ENCODE results near the gene ROBO1. TPM values are rescaled to one million over a fixed set of nuclear protein-coding genes. Genes with fewer than 3 reads are reported as not detected.
"Not testable (repeated sequence)": the region's sequence is repeated elsewhere in the genome, so short reads cannot be mapped to it uniquely, and the experiment has no call there.

The ROBO1 gene
- polyA plus RNA-seq, 1 donor = 16.2 TPM

DNA sequence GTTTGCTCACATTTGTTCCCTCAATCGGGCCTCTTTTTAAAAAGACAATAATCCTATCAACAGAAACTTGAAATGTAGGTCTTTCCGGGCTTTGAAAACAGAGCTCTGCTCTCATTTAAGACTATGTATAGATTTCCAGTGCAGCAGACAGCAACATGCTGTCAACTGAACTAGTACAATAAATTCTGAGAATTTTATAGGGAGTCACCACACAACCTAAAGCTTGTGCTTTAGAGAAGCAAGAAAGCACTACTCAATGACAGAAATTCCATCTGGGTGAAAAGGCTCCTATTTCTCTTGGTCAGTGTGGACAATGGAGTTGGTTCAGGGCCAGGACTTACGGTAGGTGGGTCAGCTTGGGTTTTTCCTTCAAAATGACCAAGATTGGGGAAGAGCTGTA lies 583.5 kb downstream of the ROBO1 start:
- no peaks in the 10 kb centered on the region for H3K27me3 ChIP-seq (ENCODE audit: control insufficient read depth, insufficient read depth, low read length)
- no peak for DNase-seq
- 80% methylated on average over 2 of the region's 3 CpGs for WGBS (ENCODE audit: insufficient coverage, low lambda C conversion rate)
- H3K9me3 ChIP-seq (ENCODE audit: control insufficient read depth, low read depth, low read length) = no peaks in the 10 kb centered on the region
- no peak overlapping the region for H3K4me3 ChIP-seq (ENCODE audit: low read length)
- no peaks in the 10 kb centered on the region for H3K36me3 ChIP-seq (ENCODE audit: control insufficient read depth, insufficient read depth, low read length)
- H3K27ac ChIP-seq (ENCODE audit: low read length) = no peak overlapping the region
- H3K4me1 ChIP-seq (ENCODE audit: control insufficient read depth, insufficient read depth, low read length) = no peaks in the 10 kb centered on the region

DNA sequence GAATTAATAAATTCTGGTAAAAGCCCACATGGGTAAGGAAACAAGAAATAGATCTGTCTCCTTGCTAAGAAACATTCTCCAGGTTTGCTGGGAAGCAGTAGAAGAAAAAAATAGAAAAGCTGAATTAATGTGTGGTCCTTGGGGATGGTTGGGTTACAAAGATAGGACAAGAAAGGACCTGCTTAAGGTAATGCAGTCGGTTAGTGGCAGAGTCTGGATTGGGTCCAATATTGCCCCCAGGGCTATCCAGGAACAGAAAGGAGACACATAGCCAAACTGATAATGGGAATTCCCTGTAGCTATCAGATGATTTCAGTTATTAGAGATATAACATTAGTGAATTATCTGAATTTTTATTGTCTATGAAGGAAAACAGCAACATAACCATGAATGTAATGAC lies 584.3 kb downstream of the ROBO1 start:
- no CpG with 5 or more reads among the region's 1 CpG for WGBS (ENCODE audit: insufficient coverage, low lambda C conversion rate)
- H3K27ac ChIP-seq (ENCODE audit: low read length) = no peak overlapping the region
- no peaks in the 10 kb centered on the region for H3K9me3 ChIP-seq (ENCODE audit: control insufficient read depth, low read depth, low read length)
- H3K4me3 ChIP-seq (ENCODE audit: low read length) = no peak overlapping the region
- H3K36me3 ChIP-seq (ENCODE audit: control insufficient read depth, insufficient read depth, low read length) = no peaks in the 10 kb centered on the region
- H3K27me3 ChIP-seq (ENCODE audit: control insufficient read depth, insufficient read depth, low read length) = no peaks in the 10 kb centered on the region
- no peak for DNase-seq
- no peaks in the 10 kb centered on the region for H3K4me1 ChIP-seq (ENCODE audit: control insufficient read depth, insufficient read depth, low read length)

DNA sequence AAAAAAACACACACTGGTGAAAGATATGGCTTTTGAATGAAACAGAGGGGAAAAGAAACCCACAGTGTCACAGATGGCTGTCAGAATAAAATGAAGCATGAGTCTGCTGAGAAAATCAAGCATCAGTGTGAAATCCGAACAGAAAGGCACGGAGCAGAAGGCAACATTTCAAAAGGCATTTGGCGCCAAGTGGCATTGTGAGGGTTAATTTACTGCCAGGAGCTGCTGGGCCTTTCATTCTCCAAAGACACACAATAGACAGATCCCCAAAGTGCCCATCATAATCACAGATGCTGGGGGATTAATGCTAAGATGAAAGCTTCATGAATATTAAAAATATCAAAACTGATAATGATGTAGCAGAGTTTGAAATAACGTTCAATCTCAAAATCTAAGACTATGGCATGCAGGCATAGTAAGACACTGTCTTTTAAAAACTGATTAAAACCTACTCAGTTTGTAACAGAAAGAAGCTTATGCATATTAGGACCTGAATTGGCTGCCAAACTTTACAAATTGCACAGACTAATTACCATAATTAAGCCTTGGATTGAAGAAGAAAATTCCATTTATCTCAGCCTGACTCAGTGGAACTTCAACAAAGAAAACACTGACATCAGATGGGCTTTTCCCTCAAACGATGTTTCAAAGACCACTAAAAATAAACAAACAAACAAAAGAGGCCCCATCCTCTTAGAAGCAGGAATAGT lies 589.2 kb downstream of the ROBO1 start:
- Histone ChIP-seq H3K4me1 (ENCODE audit: control insufficient read depth, insufficient read depth, low read length) (no peaks in the 10 kb centered on the region), H3K36me3 (ENCODE audit: control insufficient read depth, insufficient read depth, low read length) (no peaks in the 10 kb centered on the region), H3K9me3 (ENCODE audit: control insufficient read depth, low read depth, low read length) (no peaks in the 10 kb centered on the region), H3K4me3 (ENCODE audit: low read length) (no peak overlapping the region), H3K27ac (ENCODE audit: low read length) (no peak overlapping the region), H3K27me3 (ENCODE audit: control insufficient read depth, insufficient read depth, low read length) (no peaks in the 10 kb centered on the region)
- WGBS (ENCODE audit: insufficient coverage, low lambda C conversion rate) = 67% methylated on average over 5 of the region's 5 CpGs
- no peak for DNase-seq

DNA sequence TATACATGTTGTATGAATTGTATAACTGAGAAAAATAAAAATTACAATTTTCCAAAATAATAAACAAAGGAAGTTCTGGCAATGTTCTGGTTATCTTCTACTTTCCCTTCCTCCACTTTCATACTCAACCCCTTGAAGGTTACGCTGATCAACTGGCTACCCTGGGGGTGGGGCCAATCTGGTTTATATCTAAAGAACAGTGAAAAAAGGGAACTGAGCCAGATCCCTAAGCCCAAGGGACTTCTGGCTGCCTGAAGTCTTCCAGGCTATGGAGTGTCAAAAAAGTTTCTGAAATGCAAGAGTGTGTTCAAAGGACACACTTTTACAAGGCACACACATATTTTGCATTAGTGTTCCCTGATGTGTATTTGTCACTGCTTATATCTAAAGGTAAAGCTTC lies 591.9 kb downstream of the ROBO1 start:
- H3K27me3 ChIP-seq (ENCODE audit: control insufficient read depth, insufficient read depth, low read length) = no peaks in the 10 kb centered on the region
- H3K9me3 ChIP-seq (ENCODE audit: control insufficient read depth, low read depth, low read length) = peaks cover 7% of the 10 kb centered on the region
- H3K36me3 ChIP-seq (ENCODE audit: control insufficient read depth, insufficient read depth, low read length) = no peaks in the 10 kb centered on the region
- WGBS (ENCODE audit: insufficient coverage, low lambda C conversion rate) = no CpG with 5 or more reads among the region's 1 CpG
- H3K27ac ChIP-seq (ENCODE audit: low read length) = no peak overlapping the region
- DNase-seq = no peak
- no peak overlapping the region for H3K4me3 ChIP-seq (ENCODE audit: low read length)
- no peaks in the 10 kb centered on the region for H3K4me1 ChIP-seq (ENCODE audit: control insufficient read depth, insufficient read depth, low read length)

DNA sequence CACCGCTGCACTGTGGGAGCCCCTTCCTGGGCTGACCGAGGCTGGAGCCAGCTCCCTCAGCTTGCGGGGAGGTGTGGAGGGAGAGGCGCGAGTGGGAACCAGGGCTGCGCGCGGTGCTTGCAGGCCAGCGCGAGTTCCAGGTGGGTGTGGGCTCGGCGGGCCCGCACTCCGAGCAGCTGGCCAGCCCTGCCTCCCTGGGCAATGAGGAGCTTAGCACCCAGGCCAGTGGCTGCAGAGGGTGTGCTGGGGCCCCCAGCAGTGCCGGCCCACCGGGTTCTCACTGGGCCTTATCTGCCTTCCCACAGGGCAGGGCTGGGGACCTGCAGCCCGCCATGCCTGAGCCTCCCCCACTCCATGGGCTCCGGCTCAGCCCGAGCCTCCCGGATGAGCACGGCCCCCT lies 594.5 kb downstream of the ROBO1 start:
- not testable (repeated sequence) for H3K4me1 ChIP-seq (ENCODE audit: control insufficient read depth, insufficient read depth, low read length)
- no CpG with 5 or more reads among the region's 21 CpGs for WGBS (ENCODE audit: insufficient coverage, low lambda C conversion rate)

DNA sequence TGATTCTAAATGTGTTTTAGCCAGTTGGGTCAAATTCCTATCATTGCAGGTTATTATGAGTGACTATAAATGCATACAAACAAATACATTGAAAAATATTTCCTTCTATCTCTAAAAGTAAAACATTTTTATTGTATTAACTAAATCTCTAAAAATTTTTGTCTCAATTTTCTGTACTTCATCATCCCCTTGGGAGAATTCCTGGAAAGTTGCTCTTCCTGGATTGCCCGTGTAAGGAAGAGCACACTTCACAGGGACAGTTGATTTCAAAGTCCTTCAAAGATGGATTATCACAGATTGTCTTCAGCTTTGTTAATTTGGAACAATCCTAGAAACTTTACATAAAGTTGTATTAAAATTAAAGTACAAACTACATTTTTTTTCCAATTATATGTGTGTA lies 595.6 kb downstream of the ROBO1 start:
- Histone ChIP-seq H3K9me3 (ENCODE audit: control insufficient read depth, low read depth, low read length) (peaks cover 7% of the 10 kb centered on the region), H3K27ac (ENCODE audit: low read length) (no peak overlapping the region), H3K4me3 (ENCODE audit: low read length) (no peak overlapping the region), H3K4me1 (ENCODE audit: control insufficient read depth, insufficient read depth, low read length) (no peaks in the 10 kb centered on the region), H3K36me3 (ENCODE audit: control insufficient read depth, insufficient read depth, low read length) (no peaks in the 10 kb centered on the region), H3K27me3 (ENCODE audit: control insufficient read depth, insufficient read depth, low read length) (no peaks in the 10 kb centered on the region)
- DNase-seq = no peak
- no CpG with 5 or more reads among the region's 1 CpG for WGBS (ENCODE audit: insufficient coverage, low lambda C conversion rate)

More for the DNA sequence above, 594.5 kb downstream of the ROBO1 start:
- not testable (repeated sequence) for H3K9me3 ChIP-seq (ENCODE audit: control insufficient read depth, low read depth, low read length); H3K27me3 ChIP-seq (ENCODE audit: control insufficient read depth, insufficient read depth, low read length); H3K27ac ChIP-seq (ENCODE audit: low read length); DNase-seq; H3K4me3 ChIP-seq (ENCODE audit: low read length); H3K36me3 ChIP-seq (ENCODE audit: control insufficient read depth, insufficient read depth, low read length)

DNA sequence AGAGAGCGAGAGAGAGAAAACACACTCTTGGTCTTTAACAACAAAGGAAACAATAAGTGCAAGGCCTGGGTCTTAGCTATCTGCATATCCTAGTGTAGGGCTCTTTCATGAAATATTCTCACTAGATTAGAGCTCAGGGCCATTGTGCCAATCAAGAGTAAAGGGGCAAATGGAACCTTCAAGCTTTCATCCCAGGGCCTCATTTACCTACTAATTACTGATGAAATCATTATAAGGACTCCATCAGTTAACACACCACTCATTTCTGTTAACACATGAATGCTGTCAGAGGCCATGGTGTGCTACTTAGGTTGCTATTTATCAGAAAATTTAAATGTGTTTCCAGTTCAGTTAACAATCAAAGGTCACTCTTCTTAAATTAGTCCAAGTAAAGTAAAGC lies 597.8 kb downstream of the ROBO1 start:
- DNase-seq = no peak
- H3K4me1 ChIP-seq (ENCODE audit: control insufficient read depth, insufficient read depth, low read length) = no peaks in the 10 kb centered on the region
- no peak overlapping the region for H3K4me3 ChIP-seq (ENCODE audit: low read length)
- 100% methylated on average over 1 of the region's 1 CpG for WGBS (ENCODE audit: insufficient coverage, low lambda C conversion rate)
- H3K27me3 ChIP-seq (ENCODE audit: control insufficient read depth, insufficient read depth, low read length) = no peaks in the 10 kb centered on the region
- peaks cover 7% of the 10 kb centered on the region for H3K9me3 ChIP-seq (ENCODE audit: control insufficient read depth, low read depth, low read length)
- no peak overlapping the region for H3K27ac ChIP-seq (ENCODE audit: low read length)
- H3K36me3 ChIP-seq (ENCODE audit: control insufficient read depth, insufficient read depth, low read length) = no peaks in the 10 kb centered on the region

DNA sequence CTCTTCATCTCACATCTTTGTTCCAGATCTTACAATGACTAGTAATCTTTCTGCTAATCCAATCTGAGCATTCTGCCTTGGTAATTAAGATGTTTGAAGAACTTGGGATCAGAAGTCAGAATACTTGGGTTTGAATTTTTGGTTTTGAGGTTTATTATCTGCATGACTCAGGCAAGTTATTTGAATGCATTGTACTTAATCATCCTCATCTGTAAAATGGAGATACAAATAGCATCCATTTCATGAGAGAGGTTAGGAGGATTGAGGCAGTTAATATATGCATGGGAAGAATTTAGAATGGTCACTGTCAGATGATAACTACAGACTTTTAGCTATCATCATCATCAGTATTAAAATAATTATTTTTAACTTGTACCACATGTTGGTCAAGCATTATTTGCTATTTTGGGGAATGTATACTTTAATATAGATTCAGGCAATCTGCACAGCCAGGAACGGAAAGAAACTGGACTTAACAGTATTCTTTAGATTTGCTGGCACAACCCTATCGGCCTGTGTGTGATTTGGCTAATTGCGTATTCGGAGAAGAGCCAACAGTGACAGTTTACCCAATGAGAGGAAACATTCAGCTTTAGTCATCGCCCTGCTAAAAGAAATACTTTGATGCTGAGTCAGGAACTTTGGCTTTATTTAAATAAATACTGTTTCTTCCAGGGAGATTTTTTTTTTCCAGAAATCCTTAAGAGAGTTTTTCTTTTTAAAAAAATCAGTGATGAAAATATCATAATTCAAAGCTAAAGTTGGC lies 600.0 kb downstream of the ROBO1 start:
- H3K27me3 ChIP-seq (ENCODE audit: control insufficient read depth, insufficient read depth, low read length) = no peaks in the 10 kb centered on the region
- no peak overlapping the region for H3K27ac ChIP-seq (ENCODE audit: low read length)
- peak; percentile 12 to 27 for DNase-seq
- no peaks in the 10 kb centered on the region for H3K9me3 ChIP-seq (ENCODE audit: control insufficient read depth, low read depth, low read length)
- H3K36me3 ChIP-seq (ENCODE audit: control insufficient read depth, insufficient read depth, low read length) = no peaks in the 10 kb centered on the region
- no peaks in the 10 kb centered on the region for H3K4me1 ChIP-seq (ENCODE audit: control insufficient read depth, insufficient read depth, low read length)
- H3K4me3 ChIP-seq (ENCODE audit: low read length) = no peak overlapping the region
- 70% methylated on average over 2 of the region's 5 CpGs for WGBS (ENCODE audit: insufficient coverage, low lambda C conversion rate)

DNA sequence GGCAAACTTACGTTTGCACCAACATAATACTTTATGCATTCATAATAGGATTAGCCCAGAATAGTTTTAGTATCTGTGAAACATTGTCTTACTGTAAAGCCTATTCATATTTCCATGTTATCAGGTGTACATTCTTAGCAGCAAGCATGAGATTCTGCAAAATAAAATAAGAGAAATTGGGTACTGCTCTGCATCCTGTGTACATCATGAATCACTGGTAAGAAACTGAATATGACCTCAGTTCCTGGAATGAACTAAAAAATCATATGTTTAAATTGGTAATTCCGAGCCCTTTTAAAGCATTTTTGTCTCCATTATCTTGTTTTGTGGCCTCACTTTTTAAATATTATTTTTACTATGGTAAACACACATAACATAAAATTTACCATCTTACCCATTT lies 605.1 kb downstream of the ROBO1 start:
- Histone ChIP-seq H3K36me3 (ENCODE audit: control insufficient read depth, insufficient read depth, low read length) (no peaks in the 10 kb centered on the region), H3K27ac (ENCODE audit: low read length) (no peak overlapping the region), H3K4me3 (ENCODE audit: low read length) (no peak overlapping the region), H3K9me3 (ENCODE audit: control insufficient read depth, low read depth, low read length) (no peaks in the 10 kb centered on the region), H3K4me1 (ENCODE audit: control insufficient read depth, insufficient read depth, low read length) (no peaks in the 10 kb centered on the region), H3K27me3 (ENCODE audit: control insufficient read depth, insufficient read depth, low read length) (no peaks in the 10 kb centered on the region)
- DNase-seq = no peak
- WGBS (ENCODE audit: insufficient coverage, low lambda C conversion rate) = 80% methylated on average over 1 of the region's 2 CpGs

DNA sequence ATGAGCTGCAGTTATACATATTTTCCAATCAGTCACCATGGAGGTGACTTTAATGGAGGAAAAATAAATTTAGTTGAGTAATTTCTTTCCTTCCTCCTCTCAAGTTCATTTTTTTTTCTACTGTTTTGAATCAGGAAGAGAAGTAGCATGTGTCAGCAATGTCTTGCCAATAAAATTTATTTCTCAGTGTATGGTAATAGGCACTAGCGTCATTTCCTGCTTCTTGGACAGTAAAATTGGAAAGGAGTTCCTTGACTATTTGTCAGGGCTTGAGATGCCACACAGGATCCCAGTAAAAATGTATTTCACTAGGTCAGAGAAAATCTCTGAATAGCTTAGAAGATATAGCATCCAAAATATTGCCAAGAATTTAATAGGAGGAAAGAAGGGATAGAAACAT lies 605.9 kb downstream of the ROBO1 start:
- Histone ChIP-seq H3K36me3 (ENCODE audit: control insufficient read depth, insufficient read depth, low read length) (no peaks in the 10 kb centered on the region), H3K9me3 (ENCODE audit: control insufficient read depth, low read depth, low read length) (no peaks in the 10 kb centered on the region), H3K27me3 (ENCODE audit: control insufficient read depth, insufficient read depth, low read length) (no peaks in the 10 kb centered on the region), H3K4me3 (ENCODE audit: low read length) (no peak overlapping the region), H3K27ac (ENCODE audit: low read length) (no peak overlapping the region), H3K4me1 (ENCODE audit: control insufficient read depth, insufficient read depth, low read length) (no peaks in the 10 kb centered on the region)
- 100% methylated on average over 1 of the region's 1 CpG for WGBS (ENCODE audit: insufficient coverage, low lambda C conversion rate)
- DNase-seq = no peak

DNA sequence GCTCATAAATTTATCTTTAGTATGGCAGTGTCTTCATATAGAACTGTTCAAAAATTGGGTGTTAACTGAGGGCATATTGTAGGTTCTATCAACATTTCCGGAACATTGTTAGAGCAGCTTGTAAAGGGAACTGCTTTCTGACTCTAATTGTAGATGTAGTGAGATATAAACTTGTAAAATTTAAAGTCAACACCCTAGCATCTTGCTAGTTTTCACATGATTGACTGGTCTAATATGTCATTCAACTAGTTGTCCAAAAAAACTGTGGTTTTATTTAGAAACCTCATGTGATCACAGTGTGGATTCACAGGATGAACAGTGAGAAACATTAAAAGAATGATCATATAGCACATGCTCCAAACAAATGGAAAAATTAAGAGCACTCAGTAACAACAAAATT lies 607.4 kb downstream of the ROBO1 start:
- no CpG with 5 or more reads among the region's 1 CpG for WGBS (ENCODE audit: insufficient coverage, low lambda C conversion rate)
- no peaks in the 10 kb centered on the region for H3K4me1 ChIP-seq (ENCODE audit: control insufficient read depth, insufficient read depth, low read length)
- H3K27ac ChIP-seq (ENCODE audit: low read length) = no peak overlapping the region
- H3K36me3 ChIP-seq (ENCODE audit: control insufficient read depth, insufficient read depth, low read length) = no peaks in the 10 kb centered on the region
- no peak overlapping the region for H3K4me3 ChIP-seq (ENCODE audit: low read length)
- no peaks in the 10 kb centered on the region for H3K9me3 ChIP-seq (ENCODE audit: control insufficient read depth, low read depth, low read length)
- no peaks in the 10 kb centered on the region for H3K27me3 ChIP-seq (ENCODE audit: control insufficient read depth, insufficient read depth, low read length)
- DNase-seq = no peak
